Esophagus muscularis mucosa (tissue), 4 donors: ENCODE results near the gene WDR27. TPM values are rescaled to one million over a fixed set of nuclear protein-coding genes. Genes with fewer than 3 reads are reported as not detected.

Source experiments
- DNase-seq: peaks from one replicate; pipeline ENCODE4 v3.0.0-alpha.2; 2017; ENCODE audit errors: extremely low spot score
- H3K27ac ChIP-seq, 4 donors: fragments of 200-600 bp; sonication (generic); replicated peaks in 1 of 4; 1 replicate in 3 of 4; 2 replicates in 1 of 4; pipeline ENCODE4 v1.5.1; 2016 to 2019; ENCODE audit warnings: mild to moderate bottlenecking in 1 of 4
- H3K27me3 ChIP-seq, 4 donors: fragments of 200-600 bp; sonication (generic); one replicate each; pipeline versions ENCODE4 v1.5.1 to v1.6.0; 2016 to 2019
- H3K36me3 ChIP-seq, 4 donors: fragments of 200-600 bp; sonication (generic); one replicate each; pipeline ENCODE4 v1.5.1; 2016 to 2019
- H3K4me1 ChIP-seq, 4 donors: fragments of 200-600 bp; sonication (generic); one replicate each; pipeline ENCODE4 v1.5.1; 2016 to 2019
- H3K4me3 ChIP-seq, 4 donors: fragments of 200-600 bp; sonication (generic); 1 replicate in 2 of 4; 2 replicates in 2 of 4; pipeline ENCODE4 v1.5.1; 2016 to 2019; ENCODE audit warnings: mild to moderate bottlenecking in 4 of 4, moderate library complexity in 1 of 4
- H3K9me3 ChIP-seq, 4 donors: fragments of 200-600 bp; sonication (generic); 1 replicate in 3 of 4; 2 replicates in 1 of 4; pipeline ENCODE4 v1.5.1; 2016 to 2019
- CTCF ChIP-seq, 3 experiments: fragments of 200-600 bp in 2 of 3; fragments of 450-650 bp in 1 of 3; sonication (generic) in 2 of 3; IDR thresholded peaks; one replicate each; pipeline ENCODE4 v1.5.1; 2017 to 2019; ENCODE audit warnings: antibody characterized with exemption in 3 of 3, mild to moderate bottlenecking in 2 of 3, moderate library complexity in 1 of 3
- EP300 ChIP-seq: sonication (generic); formaldehyde crosslinking; IDR thresholded peaks from one replicate; pipeline ENCODE4 v1.6.1; 2017; ENCODE audit warnings: antibody characterized with exemption
- POLR2A ChIP-seq: fragments of 450-650 bp; IDR thresholded peaks from one replicate; pipeline ENCODE4 v1.6.1; 2017; ENCODE audit warnings: antibody characterized with exemption, moderate library complexity, mild to moderate bottlenecking, low read depth
- POLR2AphosphoS5 ChIP-seq, 2 donors: sonication (generic); formaldehyde crosslinking; IDR thresholded peaks; one replicate each; pipeline ENCODE4 v1.6.1; 2017; ENCODE audit warnings: antibody characterized with exemption in 2 of 2
- WGBS: methylation state at CpG from one replicate; pipeline ENCODE4 v1.1.5; 2018; 5-methylcytosine and 5-hydroxymethylcytosine counted together
- intact Hi-C: fragments of 100-400 bp; cut with DNase I; formaldehyde crosslinking; loops from one replicate; pipeline ENCODE4 v1.15.1; 2023
- total RNA-seq, 4 donors: library from RNA; depleted of rRNA; stranded (reverse); fragments of >200 nt; gene quantifications; one replicate each; pipeline versions ENCODE4 v1.1.0 to v1.2.1, GENCODE V29; 2016

The WDR27 gene
- total RNA-seq, 4 donors from 2014 or later: 9.3 to 18.4 (median 14.4) TPM

GRCh38 chr6:169530752-169531123 is 171.1 kb downstream of the WDR27 start:
- Histone ChIP-seq H3K27ac (peak overlapping the region; percentile 61 to 80 (median 65)), H3K36me3 (no peaks in the 10 kb centered on the region), H3K4me3 (no peak overlapping the region), H3K4me1 (peaks cover 0 to 34% (median 32%) of the 10 kb centered on the region in 4 donors), H3K9me3 (peaks cover 0 to 20% (median 6%) of the 10 kb centered on the region in 4 donors), H3K27me3 (no peaks in the 10 kb centered on the region)
- no peak for TF ChIP-seq POLR2A
- TF ChIP-seq CTCF (IDR thresholded peaks at IDR 0.05): no peak
- no peak for TF ChIP-seq EP300
- no peak for TF ChIP-seq POLR2AphosphoS5 (IDR thresholded peaks at IDR 0.05)
- intact Hi-C loops: no loop called here
- no peak for DNase-seq
- 79% methylated on average over 1 of the region's 1 CpG for WGBS

DNA sequence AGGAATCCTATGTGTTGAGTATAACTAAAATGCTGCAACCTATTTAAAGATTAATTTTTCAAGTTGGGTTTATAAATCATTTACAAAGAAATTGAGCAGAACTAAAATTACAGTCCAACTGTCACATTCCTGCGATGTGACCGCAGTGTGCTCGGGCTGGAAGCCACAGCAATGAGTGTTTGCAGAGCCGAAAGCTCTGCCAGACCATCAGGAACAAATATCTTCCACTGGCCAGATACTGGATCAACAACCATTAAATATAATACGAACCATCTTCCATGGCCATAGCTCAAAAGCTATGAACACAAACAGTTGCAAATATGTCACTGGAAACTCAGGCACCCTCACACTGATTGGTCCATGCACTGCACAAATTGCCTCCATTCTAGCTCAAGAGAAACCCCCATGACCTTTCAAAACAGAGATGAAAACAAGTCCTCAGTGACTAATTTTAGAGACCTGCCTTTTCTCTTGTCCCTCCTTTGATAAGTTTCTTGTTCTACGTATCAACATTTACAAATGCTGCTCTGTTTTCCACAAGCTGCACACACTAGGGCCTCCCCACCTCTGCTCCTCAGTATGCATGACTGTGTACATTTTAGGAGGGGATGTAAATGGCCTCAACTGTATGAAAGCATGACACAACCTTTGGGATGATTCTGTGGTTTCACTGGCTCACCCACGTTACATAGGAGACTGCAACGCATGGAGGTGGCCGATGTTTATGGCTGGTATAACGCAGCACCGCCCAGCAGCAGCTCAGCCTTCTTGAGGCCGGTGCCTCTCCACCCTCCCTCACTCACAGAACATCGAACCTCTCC is 171.7 kb downstream of the WDR27 start:
- WGBS: 57% methylated on average over 13 of the region's 13 CpGs
- Histone ChIP-seq H3K27me3 (no peaks in the 10 kb centered on the region), H3K9me3 (peaks cover 0 to 16% (median 6%) of the 10 kb centered on the region in 4 donors), H3K27ac (peak overlapping the region; percentile 61 to 80 (median 65)), H3K4me1 (peaks cover 0 to 34% (median 32%) of the 10 kb centered on the region in 4 donors), H3K36me3 (no peaks in the 10 kb centered on the region), H3K4me3 (no peak overlapping the region)
- intact Hi-C loops: no loop called here
- TF ChIP-seq POLR2AphosphoS5 (IDR thresholded peaks at IDR 0.05): peak; percentile 79 to 82
- TF ChIP-seq EP300: no peak
- DNase-seq: no peak

DNA sequence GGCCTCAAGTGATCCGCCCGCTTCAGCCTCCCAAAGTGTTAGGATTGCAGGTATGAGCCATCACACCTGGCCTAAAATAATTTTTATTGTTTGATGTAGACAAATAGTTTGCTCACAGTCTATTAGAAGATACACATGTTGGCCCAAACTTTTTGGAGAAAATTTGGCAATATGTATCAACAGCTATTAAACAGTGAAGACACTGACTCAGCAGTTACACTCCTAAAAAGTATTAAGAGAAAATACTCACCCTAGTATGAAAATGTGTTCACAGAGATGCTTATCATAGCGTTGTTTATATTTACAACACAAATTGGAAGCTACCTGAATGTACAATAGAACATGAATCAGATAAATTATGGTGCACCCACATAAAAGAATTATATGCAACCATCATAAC is 173.1 kb downstream of the WDR27 start:
- Histone ChIP-seq H3K4me3 (no peak overlapping the region), H3K27ac (peak overlapping the region in 3 of 4 donors; percentile 39 to 62 (median 60)), H3K27me3 (no peaks in the 10 kb centered on the region), H3K36me3 (no peaks in the 10 kb centered on the region), H3K9me3 (peaks cover 0 to 7% (median 2%) of the 10 kb centered on the region in 4 donors), H3K4me1 (peaks cover 0 to 34% (median 32%) of the 10 kb centered on the region in 4 donors)
- WGBS: 96% methylated on average over 3 of the region's 3 CpGs
- no peak for TF ChIP-seq POLR2A
- no peak for TF ChIP-seq CTCF (IDR thresholded peaks at IDR 0.05)
- no peak for TF ChIP-seq EP300
- no peak for TF ChIP-seq POLR2AphosphoS5 (IDR thresholded peaks at IDR 0.05)
- no peak for DNase-seq
- intact Hi-C loops: no loop called here

GRCh38 chr6:169527306-169527705 is 174.5 kb downstream of the WDR27 start:
- DNase-seq: no peak
- Histone ChIP-seq H3K9me3 (no peaks in the 10 kb centered on the region), H3K4me3 (no peak overlapping the region), H3K27me3 (no peaks in the 10 kb centered on the region), H3K36me3 (no peaks in the 10 kb centered on the region), H3K4me1 (peaks cover 0 to 34% (median 32%) of the 10 kb centered on the region in 4 donors), H3K27ac (no peak overlapping the region)
- intact Hi-C loops: no loop called here
- WGBS: 91% methylated on average over 1 of the region's 1 CpG
- TF ChIP-seq POLR2A: no peak
- TF ChIP-seq EP300: no peak
- no peak for TF ChIP-seq CTCF (IDR thresholded peaks at IDR 0.05)
- no peak for TF ChIP-seq POLR2AphosphoS5 (IDR thresholded peaks at IDR 0.05)

DNA sequence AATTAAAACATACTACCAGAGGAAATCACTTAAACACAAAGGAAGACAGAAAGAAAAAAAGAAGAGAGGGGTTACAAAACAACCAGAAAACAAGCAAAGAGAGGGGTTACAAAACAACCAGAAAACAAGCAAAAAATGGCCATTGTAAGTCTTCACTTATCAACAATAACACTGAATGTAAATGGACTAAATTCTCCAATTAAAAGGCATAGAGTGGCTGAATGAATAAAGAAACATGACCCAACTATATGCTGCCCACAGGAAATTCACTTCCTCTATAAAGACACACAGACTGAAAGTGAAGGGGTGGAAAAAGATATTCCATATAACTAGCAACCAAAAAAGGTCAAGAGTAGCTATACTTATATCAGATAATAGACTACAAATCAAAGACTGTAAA is 180.0 kb downstream of the WDR27 start:
- Histone ChIP-seq H3K27ac (no peak overlapping the region), H3K27me3 (no peaks in the 10 kb centered on the region), H3K36me3 (no peaks in the 10 kb centered on the region), H3K4me1 (peaks cover 0 to 6% (median 0%) of the 10 kb centered on the region in 4 donors), H3K9me3 (peaks cover 0 to 13% (median 5%) of the 10 kb centered on the region in 4 donors), H3K4me3 (no peak overlapping the region)
- TF ChIP-seq POLR2AphosphoS5 (IDR thresholded peaks at IDR 0.05): no peak
- TF ChIP-seq CTCF (IDR thresholded peaks at IDR 0.05): no peak
- no peak for TF ChIP-seq POLR2A
- TF ChIP-seq EP300: no peak
- no peak for DNase-seq
- intact Hi-C loops: loop anchor here (2.0 to 5.0 kb wide), 2 partner anchors 565 to 627 kb away; no protein-coding TSS in a partner anchor
